Measurements from ENCODE around the gene GPANK1.

The GPANK1 gene

GRCh38 chr6:31636698-31637596 is 27.9 kb downstream of the GPANK1 start:
- DNase-seq: no peak

- no peak for DNase-seq
Measured at GRCh38 chr6:31634969-31635575, 29.7 kb downstream of the GPANK1 start.

GRCh38 chr6:31634131-31634530 is 30.7 kb downstream of the GPANK1 start:
- DNase-seq: no peak

GRCh38 chr6:31633447-31633846 is 31.4 kb downstream of the GPANK1 start:
- no peak for DNase-seq

- no peak for DNase-seq
Measured at GRCh38 chr6:31632279-31632946, 32.4 kb downstream of the GPANK1 start.

- DNase-seq: no peak
Measured at GRCh38 chr6:31631681-31632278, 33.0 kb downstream of the GPANK1 start.

- DNase-seq: no peak
Measured at GRCh38 chr6:31631209-31631608, 33.6 kb downstream of the GPANK1 start.

- DNase-seq: no peak
Measured at GRCh38 chr6:31630177-31630934, 34.4 kb downstream of the GPANK1 start.

GRCh38 chr6:31629014-31629413 is 35.8 kb downstream of the GPANK1 start:
- no peak for DNase-seq

- no peak for DNase-seq
Measured at GRCh38 chr6:31627690-31628287, 37.0 kb downstream of the GPANK1 start.

GRCh38 chr6:31626952-31627351 is 37.8 kb downstream of the GPANK1 start:
- DNase-seq: no peak

- no peak for DNase-seq
Measured at GRCh38 chr6:31624070-31624469, 40.7 kb downstream of the GPANK1 start.

- no peak for DNase-seq
Measured at GRCh38 chr6:31622684-31623091, 42.1 kb downstream of the GPANK1 start.

GRCh38 chr6:31621991-31622390 is 42.8 kb downstream of the GPANK1 start:
- no peak for DNase-seq

- DNase-seq: peak; percentile 58
Measured at GRCh38 chr6:31621320-31621939, 43.4 kb downstream of the GPANK1 start.

GRCh38 chr6:31620586-31621319 is 44.0 kb downstream of the GPANK1 start, which contains the start of gene PRRC2A:
Gene PRRC2A (plus strand): TSS chr6:31620715. CDS start chr6:31622790, 2,075 bp downstream.
- peak; percentile 93 for DNase-seq

- DNase-seq: peak; percentile 100
Measured at GRCh38 chr6:31619805-31620585, 44.8 kb downstream of the GPANK1 start.

- DNase-seq: no peak
Measured at GRCh38 chr6:31617010-31617409, 47.8 kb downstream of the GPANK1 start.

- peak; percentile 84 for DNase-seq
Measured at GRCh38 chr6:31615748-31616147, 49.0 kb downstream of the GPANK1 start.

Data from OCI-M1 (cell line).